Erythroblast (primary cell): Measurements from ENCODE around the gene CERT1.
"Not testable (repeated sequence)": the region's sequence is repeated elsewhere in the genome, so short reads cannot be mapped to it uniquely, and the experiment has no call there.

ENCODE experiments used
- DNase-seq, 2 experiments: peaks; one replicate each; lab custom pipeline; 2025; lab: John Stamatoyannopoulos, UW
- GATA1 ChIP-seq: IDR thresholded peaks from 2 replicates; pipeline ENCODE4 v1.6.1; 2011; ENCODE audit warnings: low read depth, mild to moderate bottlenecking, control low read depth, low read length, moderate library complexity
- POLR2A ChIP-seq: IDR thresholded peaks from 2 replicates; pipeline ENCODE4 v1.6.1; 2011; ENCODE audit warnings: mild to moderate bottlenecking, low read length

The CERT1 gene

GRCh38 chr5:75511435-75512382, at the start of gene CERT1, which contains the start of gene POLK:
CERT1 (minus strand) TSS chr5:75511629; CDS start chr5:75511207, 422 bp downstream.
POLK (plus strand) TSS chr5:75511891.
- TF ChIP-seq GATA1 = no peak
- peak; percentile 87 for TF ChIP-seq POLR2A
- DNase-seq = peak; percentile 98

GRCh38 chr5:75560655-75561054, 49.2 kb upstream of the CERT1 start:
- not testable (repeated sequence) for DNase-seq

GRCh38 chr5:75558981-75559632, 47.7 kb upstream of the CERT1 start:
- no peak for TF ChIP-seq GATA1
- no peak for TF ChIP-seq POLR2A
- no peak for DNase-seq

- TF ChIP-seq POLR2A (no peak), GATA1 (no peak)
- no peak for DNase-seq
These were observed 46.8 kb upstream of the CERT1 start for GRCh38 chr5:75558221-75558620.

- no peak for TF ChIP-seq GATA1
- no peak for TF ChIP-seq POLR2A
- no peak for DNase-seq
These were observed 41.9 kb upstream of the CERT1 start for GRCh38 chr5:75553358-75553757.

- TF ChIP-seq POLR2A (no peak), GATA1 (no peak)
- no peak for DNase-seq
These were observed 41.3 kb upstream of the CERT1 start for GRCh38 chr5:75552764-75553163.

GRCh38 chr5:75551471-75551870, 40.0 kb upstream of the CERT1 start:
- TF ChIP-seq POLR2A (no peak), GATA1 (no peak)
- no peak for DNase-seq

- TF ChIP-seq POLR2A = no peak
- TF ChIP-seq GATA1 = no peak
- no peak for DNase-seq
These were observed 39.2 kb upstream of the CERT1 start for GRCh38 chr5:75550597-75550996.

GRCh38 chr5:75547812-75548211, 36.4 kb upstream of the CERT1 start:
- TF ChIP-seq POLR2A (no peak), GATA1 (no peak)
- no peak for DNase-seq

GRCh38 chr5:75546830-75547229, 35.4 kb upstream of the CERT1 start:
- DNase-seq = peak; percentile 6 to 71
- no peak for TF ChIP-seq GATA1
- TF ChIP-seq POLR2A = no peak

GRCh38 chr5:75545131-75545530, 33.7 kb upstream of the CERT1 start:
- DNase-seq = no peak
- TF ChIP-seq POLR2A = no peak
- TF ChIP-seq GATA1 = no peak

GRCh38 chr5:75538211-75538610, 26.8 kb upstream of the CERT1 start:
- DNase-seq = no peak
- TF ChIP-seq POLR2A = no peak
- TF ChIP-seq GATA1 = no peak

- DNase-seq = no peak
- TF ChIP-seq POLR2A = no peak
- TF ChIP-seq GATA1 = no peak
These were observed 25.4 kb upstream of the CERT1 start for GRCh38 chr5:75536694-75537360.

GRCh38 chr5:75536147-75536546, 24.7 kb upstream of the CERT1 start:
- no peak for TF ChIP-seq POLR2A
- no peak for TF ChIP-seq GATA1
- no peak for DNase-seq

- DNase-seq = no peak
- TF ChIP-seq POLR2A (no peak), GATA1 (no peak)
These were observed 23.3 kb upstream of the CERT1 start for GRCh38 chr5:75534734-75535133.

GRCh38 chr5:75533716-75534115, 22.3 kb upstream of the CERT1 start:
- DNase-seq = not testable (repeated sequence)
